CD4-positive, alpha-beta T cell (primary cell): ENCODE measurements around the gene PTPRN2. TPM values are rescaled to one million over a fixed set of nuclear protein-coding genes. Genes with fewer than 3 reads are reported as not detected.

Source experiments
- ATAC-seq: fragments of 200-7000 bp; cut with Tn5 transposase; one replicate; pipeline ENCODE4 v1.10.0; 2022; ENCODE audit warnings: mild to moderate bottlenecking; ENCODE audit not compliant: poor library complexity
- CTCF ChIA-PET: fragments of 350-600 bp; sonication (Branson Sonifier 250); formaldehyde crosslinking; loops from one replicate; lab custom pipeline; 2021; ENCODE audit warnings: antibody characterized with exemption, inconsistent platforms; lab: Charles Lee
- POLR2A ChIA-PET: fragments of 350-600 bp; sonication (Branson Sonifier 250); formaldehyde crosslinking; loops from one replicate; lab custom pipeline; 2021; ENCODE audit warnings: antibody characterized with exemption, inconsistent platforms; lab: Charles Lee
- DNase-seq, 14 experiments: peaks; one replicate each; pipeline ENCODE4 v3.0.0-alpha.2; 2013 to 2020; ENCODE audit warnings: mixed read lengths in 2 of 14
- H3K27ac ChIP-seq, 2 donors: one replicate each; pipeline versions ENCODE4 v1.5.1 to v1.7.0; 2013; ENCODE audit warnings: low read length in 2 of 2, low read depth in 1 of 2, mild to moderate bottlenecking in 1 of 2
- H3K27me3 ChIP-seq, 2 experiments: 1 replicate in 1 of 2; 2 replicates in 1 of 2; pipeline versions ENCODE4 v1.6.1 to v1.7.0; 2013; ENCODE audit warnings: low read length in 2 of 2, control low read depth in 1 of 2, mild to moderate bottlenecking in 1 of 2, moderate library complexity in 1 of 2; ENCODE audit not compliant: insufficient read depth in 2 of 2, control insufficient read depth in 1 of 2
- H3K36me3 ChIP-seq: one replicate; pipeline ENCODE4 v1.6.1; 2013; ENCODE audit warnings: low read length, control low read depth; ENCODE audit not compliant: insufficient read depth
- H3K4me1 ChIP-seq: one replicate; pipeline ENCODE4 v1.6.1; 2013; ENCODE audit warnings: low read length, control low read depth; ENCODE audit not compliant: insufficient read depth
- H3K4me3 ChIP-seq: one replicate; pipeline ENCODE4 v1.5.1; 2013; ENCODE audit warnings: mild to moderate bottlenecking, low read length, moderate library complexity
- H3K9me3 ChIP-seq, 2 experiments: 1 replicate in 1 of 2; 2 replicates in 1 of 2; pipeline versions ENCODE4 v1.6.1 to v1.7.0; 2013; ENCODE audit warnings: low read length in 2 of 2, mild to moderate bottlenecking in 2 of 2, control low read depth in 1 of 2, moderate library complexity in 1 of 2; ENCODE audit not compliant: control insufficient read depth in 1 of 2, insufficient read depth in 1 of 2
- H3K27ac Mint-ChIP-seq: one replicate; pipeline ENCODE4 v1.8.0; 2020; ENCODE audit warnings: mixed read lengths
- H3K27me3 Mint-ChIP-seq: one replicate; pipeline ENCODE4 v1.8.0; 2021; ENCODE audit warnings: mixed read lengths
- H3K36me3 Mint-ChIP-seq: one replicate; pipeline ENCODE4 v1.8.0; 2021; ENCODE audit warnings: low read depth, mixed read lengths
- H3K4me1 Mint-ChIP-seq: one replicate; pipeline ENCODE4 v1.8.0; 2021; ENCODE audit warnings: low read depth, mixed read lengths
- H3K4me3 Mint-ChIP-seq: one replicate; pipeline ENCODE4 v1.8.0; 2020; ENCODE audit warnings: mild to moderate bottlenecking, mixed read lengths
- H3K9me3 Mint-ChIP-seq: one replicate; pipeline ENCODE4 v1.8.0; 2020; ENCODE audit warnings: mixed read lengths
- intact Hi-C, 2 experiments: fragments of 100-400 bp; cut with DNase I in 1 of 2; cut with micrococcal nuclease in 1 of 2; formaldehyde crosslinking; loops; one replicate each; pipeline versions ENCODE4 v1.15.1 to v1.9.0; 2023 to 2025; cut with DNase I, micrococcal nuclease
- total RNA-seq, 174 experiments: library from RNA in 2 of 174; stranded (reverse) in 2 of 174; gene quantifications; one replicate each; pipeline ENCODE4 v1.2.3 and lab custom pipeline; 2021 to 2026
- TF ChIP-seq, protein P1 (sequence below): fragments of 200-600 bp; IDR thresholded peaks from one replicate; pipeline ENCODE4 v1.8.0; 2022; ENCODE audit warnings: antibody characterized with exemption, mild to moderate bottlenecking

PTPRN2 gene
- total RNA-seq, 2 experiments from 2014 or later = 0.34 to 0.44 TPM

GRCh38 chr7:158612546-158612945 is 24.9 kb upstream of the PTPRN2 start:
- TF ChIP-seq, protein P1, sequence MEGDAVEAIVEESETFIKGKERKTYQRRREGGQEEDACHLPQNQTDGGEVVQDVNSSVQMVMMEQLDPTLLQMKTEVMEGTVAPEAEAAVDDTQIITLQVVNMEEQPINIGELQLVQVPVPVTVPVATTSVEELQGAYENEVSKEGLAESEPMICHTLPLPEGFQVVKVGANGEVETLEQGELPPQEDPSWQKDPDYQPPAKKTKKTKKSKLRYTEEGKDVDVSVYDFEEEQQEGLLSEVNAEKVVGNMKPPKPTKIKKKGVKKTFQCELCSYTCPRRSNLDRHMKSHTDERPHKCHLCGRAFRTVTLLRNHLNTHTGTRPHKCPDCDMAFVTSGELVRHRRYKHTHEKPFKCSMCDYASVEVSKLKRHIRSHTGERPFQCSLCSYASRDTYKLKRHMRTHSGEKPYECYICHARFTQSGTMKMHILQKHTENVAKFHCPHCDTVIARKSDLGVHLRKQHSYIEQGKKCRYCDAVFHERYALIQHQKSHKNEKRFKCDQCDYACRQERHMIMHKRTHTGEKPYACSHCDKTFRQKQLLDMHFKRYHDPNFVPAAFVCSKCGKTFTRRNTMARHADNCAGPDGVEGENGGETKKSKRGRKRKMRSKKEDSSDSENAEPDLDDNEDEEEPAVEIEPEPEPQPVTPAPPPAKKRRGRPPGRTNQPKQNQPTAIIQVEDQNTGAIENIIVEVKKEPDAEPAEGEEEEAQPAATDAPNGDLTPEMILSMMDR = no peak
- intact Hi-C loops = no loop called here
- Mint-ChIP-seq H3K9me3 (no peaks in the 10 kb centered on the region), H3K4me3 (no peak overlapping the region), H3K27me3 (no peaks in the 10 kb centered on the region), H3K4me1 (no peaks in the 10 kb centered on the region), H3K27ac (no peak overlapping the region), H3K36me3 (no peaks in the 10 kb centered on the region)
- no peak for ATAC-seq
- DNase-seq = no peak
- CTCF ChIA-PET = no interaction called here
- Histone ChIP-seq H3K4me1 (no peaks in the 10 kb centered on the region), H3K27me3 (no peaks in the 10 kb centered on the region), H3K9me3 (no peaks in the 10 kb centered on the region), H3K36me3 (no peaks in the 10 kb centered on the region), H3K4me3 (no peak overlapping the region), H3K27ac (no peak overlapping the region)
- POLR2A ChIA-PET = no interaction called here

DNA sequence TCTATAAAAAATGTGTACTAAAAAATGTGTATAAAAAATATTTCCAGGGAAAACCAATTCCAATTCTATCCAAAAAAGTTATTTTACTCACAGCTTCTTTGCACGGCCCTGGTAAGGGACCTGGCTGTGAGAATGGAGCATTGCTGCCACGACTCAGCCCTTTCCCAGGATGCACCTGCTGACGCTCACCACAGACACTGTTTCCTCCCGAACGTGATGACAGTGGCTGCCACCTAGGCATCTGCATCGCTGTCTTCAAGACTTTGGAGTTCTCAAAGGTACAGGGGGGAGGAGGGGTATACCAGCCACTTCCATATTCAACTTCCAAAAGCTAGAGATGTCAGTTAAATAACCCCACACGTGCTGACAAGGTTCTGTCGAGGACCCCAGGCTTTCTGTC is 23.9 kb upstream of the PTPRN2 start:
- no peak for ATAC-seq
- Mint-ChIP-seq H3K9me3 (no peaks in the 10 kb centered on the region), H3K27ac (no peak overlapping the region), H3K27me3 (no peaks in the 10 kb centered on the region), H3K36me3 (no peaks in the 10 kb centered on the region), H3K4me1 (no peaks in the 10 kb centered on the region), H3K4me3 (no peak overlapping the region)
- Histone ChIP-seq H3K4me1 (no peaks in the 10 kb centered on the region), H3K27ac (no peak overlapping the region), H3K36me3 (no peaks in the 10 kb centered on the region), H3K27me3 (no peaks in the 10 kb centered on the region), H3K4me3 (no peak overlapping the region), H3K9me3 (no peaks in the 10 kb centered on the region)
- intact Hi-C loops = no loop called here
- ChIA-PET CTCF (no interaction called here), POLR2A (no interaction called here)
- DNase-seq = no peak
- TF ChIP-seq, protein P1 = no peak

- H3K9me3 ChIP-seq = peaks cover 0 to under 1% of the 10 kb centered on the region in 2 experiments
- H3K27ac ChIP-seq = no peak overlapping the region
- Mint-ChIP-seq H3K27ac (no peak overlapping the region), H3K4me3 (no peak overlapping the region), H3K36me3 (no peaks in the 10 kb centered on the region), H3K4me1 (no peaks in the 10 kb centered on the region), H3K9me3 (no peaks in the 10 kb centered on the region), H3K27me3 (no peaks in the 10 kb centered on the region)
- DNase-seq (no peak), ATAC-seq (no peak)
- no peak overlapping the region for H3K4me3 ChIP-seq
- POLR2A ChIA-PET = no interaction called here
- no peaks in the 10 kb centered on the region for H3K36me3 ChIP-seq
- no peaks in the 10 kb centered on the region for H3K4me1 ChIP-seq
- CTCF ChIA-PET = interaction anchor here (1.5 kb wide), 1 partner anchor 10 kb away, joined by 5 read pairs; no protein-coding TSS in a partner anchor
- TF ChIP-seq, protein P1 = no peak
- no peaks in the 10 kb centered on the region for H3K27me3 ChIP-seq
- intact Hi-C loops = no loop called here
Observed at GRCh38 chr7:158609313-158609974, 21.8 kb upstream of the PTPRN2 start.
